Activated CD4-positive, alpha-beta T cell treated with anti-CD3 and anti-CD28 coated beads, Interleukin-2, Interleukin-6, amounts not matched to agents 100 ng/mL and 50 ng/mL, durations not matched to agents 16 hours and 8 hours (primary cell): ENCODE data around the gene VCX2.
"Not testable (repeated sequence)": the region's sequence is repeated elsewhere in the genome, so short reads cannot be mapped to it uniquely, and the experiment has no call there.

ENCODE experiments used
- DNase-seq: peaks from one replicate; pipeline ENCODE4 v3.0.0-alpha.2; 2020

The VCX2 gene

DNA sequence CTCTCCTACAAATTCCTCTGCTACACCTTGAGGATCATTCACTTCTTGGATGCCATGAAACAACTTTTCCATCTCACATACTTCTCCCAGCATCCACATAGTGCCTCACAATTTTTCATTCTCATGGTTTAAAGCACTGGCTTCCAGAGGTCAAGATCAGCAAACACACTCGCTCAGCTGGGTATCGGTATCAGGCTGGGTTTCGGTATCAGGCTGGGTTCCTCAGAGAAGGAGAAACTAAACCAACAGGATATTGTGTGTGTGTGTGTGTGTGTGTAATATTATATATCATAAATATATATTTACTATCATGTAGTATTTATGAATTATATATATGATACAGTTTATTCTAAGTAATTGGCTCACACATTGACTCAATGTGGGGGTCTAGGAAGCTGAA, at the start of gene VCX2:
TSS of gene VCX2 (minus strand) at position 99 of the 400 bp plus-strand sequence. CDS start 624 bp downstream, outside the sequence.
- DNase-seq, result not testable (repeated sequence)

DNA sequence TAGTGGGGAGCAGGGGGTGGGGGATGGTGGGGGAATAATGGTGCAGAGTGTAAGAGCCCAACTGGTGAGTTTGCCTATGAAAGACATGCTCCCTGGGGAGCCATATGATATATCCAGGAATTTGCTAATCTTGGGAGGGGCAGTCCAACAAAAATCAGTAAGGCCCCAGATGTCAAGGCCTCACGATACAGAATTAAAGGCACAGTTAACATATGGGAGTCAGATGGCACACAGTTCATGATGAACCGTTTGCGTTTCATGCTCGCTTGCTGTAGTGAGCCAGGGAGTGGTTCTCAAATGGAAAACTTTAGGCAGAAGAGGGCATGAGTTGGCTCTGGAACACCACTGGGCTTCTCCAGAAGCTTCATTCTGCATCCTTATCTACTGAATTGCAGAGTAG, 33.9 kb upstream of the VCX2 start:
- no peak for DNase-seq

DNA sequence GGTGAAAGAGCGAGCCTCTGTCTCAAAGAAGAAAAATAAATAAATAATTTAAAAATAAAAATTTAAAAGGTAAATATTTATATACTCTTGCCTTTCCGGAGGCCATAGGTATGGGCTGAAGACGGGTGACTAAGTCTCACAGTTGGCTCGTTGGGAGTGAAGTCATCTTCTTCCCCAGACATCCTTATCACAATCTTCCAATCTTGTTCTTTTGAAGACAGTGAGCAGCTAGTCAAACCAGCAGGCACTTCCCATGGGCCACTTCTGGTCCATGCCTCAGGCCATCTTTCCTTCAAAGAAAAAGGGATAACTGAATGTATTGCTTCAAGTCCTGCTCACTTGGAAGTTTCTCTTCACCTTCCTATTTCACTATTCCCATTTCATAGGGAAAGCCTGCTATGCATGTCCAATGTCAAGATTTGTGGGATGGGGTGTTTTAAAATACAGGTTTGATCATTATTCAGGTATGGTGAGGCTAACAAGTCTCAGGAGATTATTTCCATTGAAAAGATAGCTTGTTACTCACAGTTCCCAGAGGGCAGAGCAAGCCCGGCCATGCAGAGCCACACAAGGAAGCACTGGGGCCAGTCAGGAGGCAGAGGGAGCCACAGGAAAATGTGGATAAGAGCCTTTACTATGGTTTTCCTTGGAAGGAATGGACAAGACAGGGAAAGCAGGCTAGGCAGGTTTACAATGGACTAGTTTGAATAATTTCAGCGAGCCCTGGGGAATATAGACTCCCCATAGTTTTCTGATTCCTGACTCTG, 33.3 kb upstream of the VCX2 start:
- DNase-seq, result no peak

DNA sequence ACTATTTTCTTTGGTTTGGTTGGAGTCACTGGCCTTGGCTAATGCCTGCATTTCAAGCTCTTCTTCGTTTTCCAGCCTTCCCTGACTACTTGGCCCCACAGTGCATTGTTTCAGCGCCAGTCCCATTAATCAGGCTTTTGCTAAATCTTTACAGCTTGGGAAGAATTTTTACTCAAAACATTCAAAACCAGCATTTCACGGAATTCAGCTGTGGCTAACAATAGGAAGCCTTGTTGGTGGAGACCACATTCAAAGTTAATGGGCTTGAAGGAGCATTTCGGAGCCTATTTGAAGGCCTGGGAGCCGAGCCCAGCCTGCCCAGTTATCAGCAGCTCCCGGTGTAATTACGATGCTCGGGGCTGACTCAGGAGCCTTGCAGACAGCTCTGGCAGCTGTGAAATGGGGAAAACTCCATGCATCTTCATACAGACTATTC, 30.8 kb upstream of the VCX2 start:
- DNase-seq, result no peak

DNA sequence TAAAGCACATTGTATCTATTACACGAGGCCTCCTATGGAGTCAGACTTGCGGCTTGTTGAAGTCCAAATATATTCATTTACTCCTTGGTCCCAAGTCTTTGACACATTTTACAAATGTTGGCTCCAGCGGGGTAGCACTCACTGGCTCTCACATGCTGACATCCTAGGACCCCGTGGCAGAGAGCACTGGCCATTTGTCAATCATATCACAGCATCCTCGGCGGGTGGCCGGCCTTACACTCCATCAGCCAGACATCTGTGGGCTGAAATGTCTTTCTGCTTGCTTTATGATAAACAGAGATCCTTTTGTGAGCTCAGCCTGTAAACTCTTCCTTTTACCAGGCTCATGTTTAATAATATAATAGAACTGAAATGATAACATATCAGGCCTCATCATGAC, 25.7 kb upstream of the VCX2 start:
- no peak for DNase-seq

DNA sequence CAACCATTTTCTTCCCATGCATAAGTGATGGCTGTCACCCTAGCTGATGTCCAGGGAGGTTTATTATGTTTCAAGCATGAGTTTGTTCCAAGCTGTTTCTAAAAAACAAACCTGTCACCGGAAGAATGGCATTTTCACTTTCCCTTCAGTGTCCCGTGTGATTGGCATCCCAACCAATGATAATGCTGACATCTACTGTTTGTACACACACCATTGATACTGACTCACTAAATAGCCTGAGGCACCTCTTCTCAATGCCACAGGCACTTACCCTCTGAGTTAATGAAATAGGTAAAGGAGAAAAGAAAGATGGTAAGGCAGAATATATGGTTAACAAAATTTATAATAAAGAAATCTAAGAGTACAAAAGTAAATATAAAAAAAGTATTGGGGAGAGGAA, 23.1 kb upstream of the VCX2 start:
- no peak for DNase-seq

DNA sequence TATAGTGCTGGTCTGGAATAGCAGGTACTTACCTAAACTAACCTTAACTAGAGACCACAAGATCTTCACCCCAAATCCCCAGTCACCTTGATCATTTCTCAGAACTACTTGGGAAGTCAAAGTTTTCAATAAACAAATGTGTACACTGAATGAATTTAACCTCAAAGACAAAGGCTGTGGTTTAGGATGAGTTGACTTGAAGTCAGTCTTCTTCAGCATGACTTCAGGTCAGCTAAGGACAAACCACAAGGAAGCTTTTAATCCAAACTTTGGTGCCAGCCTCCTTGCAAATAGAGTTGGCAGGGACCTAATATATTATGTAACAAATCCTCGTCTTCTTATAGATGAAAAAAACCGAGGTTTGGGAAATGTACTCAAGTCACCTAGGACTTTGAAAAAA, 21.2 kb upstream of the VCX2 start:
- DNase-seq, result no peak

DNA sequence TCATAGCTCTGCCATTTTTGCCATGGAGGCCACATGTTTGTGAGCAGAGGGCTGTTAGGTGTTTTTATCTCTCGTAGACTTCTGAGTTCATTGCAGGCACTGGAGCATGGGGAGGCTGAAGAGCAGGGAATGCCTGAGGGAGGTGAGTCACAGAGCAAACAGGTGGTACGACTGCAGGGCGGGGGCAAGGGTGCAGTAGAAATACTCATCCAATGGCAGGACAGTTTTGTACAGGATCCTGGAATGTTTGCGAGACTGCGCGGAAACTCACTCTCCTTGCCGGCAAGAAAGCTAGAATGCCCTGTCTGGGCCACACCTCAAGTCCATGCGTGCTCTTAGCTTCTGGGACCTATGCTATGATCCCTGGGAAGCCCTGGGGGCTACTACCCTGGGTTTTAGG, 20.0 kb upstream of the VCX2 start:
- DNase-seq, result no peak

DNA sequence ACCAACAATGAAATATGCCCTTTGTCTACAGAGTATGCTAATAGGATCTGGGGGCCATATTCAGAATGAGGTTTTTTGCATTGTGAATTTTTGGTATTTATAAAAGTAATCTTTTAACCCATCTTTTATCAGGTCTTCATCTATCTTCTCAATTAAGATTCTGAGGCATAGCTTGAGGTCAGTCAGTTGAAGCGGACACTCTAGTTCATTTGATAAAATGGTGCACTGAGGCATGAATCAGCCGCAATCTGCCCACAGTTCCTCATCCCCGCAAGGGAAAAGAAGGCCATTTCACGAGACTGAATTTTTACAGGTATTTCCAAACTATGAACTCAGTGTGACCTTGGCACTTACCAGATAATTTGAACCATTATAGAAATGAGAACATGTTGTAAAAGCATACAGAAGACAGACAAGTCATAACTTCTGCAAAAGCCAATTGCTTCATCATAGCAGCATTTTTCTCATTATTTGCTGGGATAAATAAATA, 19.3 kb upstream of the VCX2 start:
- no peak for DNase-seq

DNA sequence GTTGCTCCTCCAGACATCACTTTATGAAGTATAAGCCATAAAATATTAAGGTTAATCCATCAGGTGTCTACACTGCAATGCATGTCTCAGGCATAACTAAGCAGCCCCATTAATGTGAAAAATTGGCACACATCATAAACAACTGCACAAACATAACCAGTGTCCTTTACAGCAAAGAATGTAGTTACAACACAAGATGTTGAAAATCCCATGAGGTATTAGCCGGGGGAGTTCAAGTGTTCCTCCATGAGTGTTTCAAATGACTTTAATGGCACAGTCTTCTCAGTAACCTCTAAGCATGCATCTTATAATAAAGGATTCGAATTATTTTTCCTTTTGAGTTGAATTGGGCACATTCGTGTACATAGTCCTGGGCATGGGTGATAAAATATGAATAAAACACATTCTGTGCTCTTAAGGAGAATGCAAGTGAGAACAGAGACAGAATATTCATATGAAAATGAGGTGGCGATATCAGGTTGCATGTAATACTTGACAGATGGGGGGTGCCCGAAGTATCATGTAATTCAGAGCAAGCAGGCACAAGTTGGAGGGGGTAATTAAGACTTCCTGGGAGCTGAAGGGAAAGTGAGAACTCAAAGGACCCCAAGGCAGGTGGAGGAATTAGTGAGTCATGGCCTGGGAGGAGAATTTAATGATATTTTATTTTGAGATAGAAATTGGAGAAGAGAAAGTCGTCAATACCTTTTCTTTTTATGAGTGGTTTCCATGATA, 18.2 kb upstream of the VCX2 start:
- no peak for DNase-seq

DNA sequence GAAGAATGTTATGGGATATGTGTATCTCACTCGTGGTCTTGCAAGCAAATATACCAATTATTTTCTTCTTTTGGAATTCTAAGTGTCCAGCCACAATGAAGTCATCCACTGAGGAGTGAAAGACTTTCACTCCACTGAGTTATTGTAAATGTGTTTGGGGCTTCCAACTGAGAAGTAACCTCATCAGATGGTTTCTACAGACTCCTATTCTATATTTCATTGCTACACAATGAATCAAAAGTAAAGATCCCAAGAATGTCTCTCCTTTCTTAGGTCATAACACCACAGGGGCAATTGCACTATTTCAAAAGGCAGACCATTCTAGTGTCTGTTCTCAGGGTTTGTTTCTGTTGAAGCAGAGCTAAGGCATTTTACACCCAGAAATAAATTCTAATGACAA, 12.3 kb upstream of the VCX2 start:
- no peak for DNase-seq

DNA sequence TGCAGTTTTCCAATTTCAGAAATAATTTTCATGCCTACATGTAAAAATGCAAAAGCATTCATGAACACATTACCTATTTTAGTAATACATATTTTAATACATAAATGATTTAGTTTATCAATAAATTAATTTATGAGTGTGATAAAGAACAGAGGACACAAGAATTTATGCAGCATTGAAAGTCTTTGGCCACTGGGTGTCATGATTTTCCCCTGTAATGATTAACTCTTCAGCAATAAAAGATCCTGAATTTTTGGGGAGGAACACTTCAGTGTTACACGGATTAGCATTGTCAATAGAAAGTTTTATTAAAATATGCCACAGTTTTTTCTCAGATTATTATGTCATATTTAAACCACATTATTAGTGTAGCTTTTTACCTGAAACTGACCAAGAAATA, 8.6 kb upstream of the VCX2 start:
- DNase-seq, result no peak

DNA sequence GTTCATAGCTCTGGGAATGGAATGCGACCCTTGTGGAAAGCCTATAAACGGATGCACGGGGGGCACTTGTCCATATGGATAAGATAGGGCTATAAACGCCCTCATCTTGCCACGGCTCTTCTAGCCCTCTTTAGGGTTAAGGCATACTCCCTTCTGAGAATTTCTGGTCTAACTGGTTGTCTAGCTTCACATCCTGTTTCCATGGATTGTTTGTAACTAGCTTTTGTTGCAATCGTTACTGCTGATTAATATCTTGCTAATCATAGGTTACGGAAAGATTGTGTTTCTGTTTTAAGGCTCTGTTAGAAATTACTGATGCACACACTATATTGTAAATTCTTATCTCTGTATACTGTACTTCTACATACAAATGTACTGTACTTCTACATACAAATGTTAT, 17.1 kb downstream of the VCX2 start:
- DNase-seq, result not testable (repeated sequence)

DNA sequence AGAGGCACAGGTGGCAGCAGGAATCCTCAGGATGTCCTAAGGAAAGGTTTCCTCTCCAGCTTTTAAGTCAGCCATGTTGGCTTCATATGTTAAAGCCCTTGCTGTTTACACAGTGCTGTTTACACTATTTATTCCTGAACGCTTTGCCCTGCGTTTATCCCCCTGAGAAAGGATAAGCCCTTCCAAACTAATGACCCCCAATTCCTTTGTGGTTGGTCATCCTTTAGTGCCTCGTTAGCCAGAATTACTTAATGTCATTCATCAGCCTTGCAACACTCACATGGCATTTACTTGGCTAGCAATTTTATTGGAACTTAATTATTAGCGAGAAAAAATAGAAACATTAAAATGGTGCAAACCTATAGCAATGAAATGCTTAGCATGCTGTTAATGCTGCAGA, 23.8 kb downstream of the VCX2 start:
- DNase-seq, result no peak

DNA sequence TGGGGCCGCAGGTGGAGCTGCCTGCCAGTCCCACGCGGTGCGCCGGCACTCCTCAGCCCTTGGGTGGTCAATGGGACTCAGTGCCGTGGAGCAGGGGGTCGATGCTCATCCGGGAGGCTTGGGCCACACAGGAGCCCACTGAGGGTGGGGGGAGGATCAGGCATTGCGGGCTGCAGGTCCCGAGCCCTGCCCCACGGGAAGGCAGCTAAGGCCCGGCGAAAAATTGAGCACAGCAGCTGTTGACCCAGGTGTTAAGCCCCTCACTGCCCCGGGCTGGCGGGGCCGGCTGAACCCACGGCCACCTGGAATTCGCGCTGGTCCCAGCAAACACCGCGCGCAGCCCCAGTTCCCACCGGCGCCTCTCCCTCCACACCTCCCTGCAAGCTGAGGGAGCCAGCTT, 26.1 kb downstream of the VCX2 start:
- no peak for DNase-seq

DNA sequence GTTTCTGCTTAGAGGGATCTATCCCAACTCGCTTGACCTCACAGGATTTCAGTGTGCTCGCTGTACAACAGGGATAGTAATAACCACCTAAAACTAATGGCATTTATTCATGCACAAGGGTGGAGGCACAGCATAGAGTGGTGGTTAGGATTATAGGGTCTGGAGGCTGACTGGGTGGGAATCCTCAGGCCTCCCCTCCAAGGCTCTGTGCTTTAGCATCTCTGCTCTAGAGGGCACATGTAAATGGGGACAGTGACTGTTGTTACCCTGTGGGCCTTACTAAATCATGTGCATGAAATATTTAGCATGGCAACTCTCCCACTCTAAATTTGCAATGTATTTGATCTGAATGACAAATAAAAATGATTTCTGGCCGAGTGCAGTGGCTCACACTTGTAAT, 29.2 kb downstream of the VCX2 start:
- DNase-seq, result no peak

DNA sequence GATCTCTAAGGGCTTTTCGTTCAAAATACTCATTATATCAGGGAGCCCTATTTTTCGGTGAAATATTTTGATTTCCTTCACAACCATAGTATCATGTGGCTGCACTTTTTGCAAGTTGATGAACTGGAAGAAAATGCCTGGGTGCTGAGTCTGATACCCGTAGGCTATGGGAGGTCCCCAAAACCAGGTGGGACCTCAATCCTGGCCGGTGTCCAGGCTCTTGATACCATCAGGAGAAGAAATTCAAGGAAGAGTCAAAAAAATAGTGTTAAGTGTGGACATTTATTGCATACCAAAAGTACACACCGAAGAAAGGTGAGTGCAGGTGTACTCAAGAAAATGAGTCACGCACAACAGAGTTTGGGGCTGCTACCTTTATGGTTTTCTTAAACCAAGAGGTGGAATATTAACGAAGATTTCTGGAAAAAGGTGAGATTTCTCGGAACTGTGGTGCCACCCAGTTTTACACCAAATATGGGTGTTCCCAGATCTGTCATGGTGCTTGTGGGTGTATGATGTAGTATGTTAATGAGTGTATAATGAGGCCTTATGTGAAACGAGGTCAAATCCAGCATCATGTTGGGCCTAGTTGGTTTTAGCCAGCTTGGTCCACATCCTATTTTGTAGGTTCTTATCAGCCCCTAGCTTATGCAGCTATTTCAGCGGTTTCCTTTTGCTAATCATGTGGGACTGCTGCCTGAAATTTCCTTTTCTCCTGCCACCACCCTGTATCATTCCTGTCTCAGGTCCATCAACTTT, 29.9 kb downstream of the VCX2 start:
- DNase-seq, result no peak

DNA sequence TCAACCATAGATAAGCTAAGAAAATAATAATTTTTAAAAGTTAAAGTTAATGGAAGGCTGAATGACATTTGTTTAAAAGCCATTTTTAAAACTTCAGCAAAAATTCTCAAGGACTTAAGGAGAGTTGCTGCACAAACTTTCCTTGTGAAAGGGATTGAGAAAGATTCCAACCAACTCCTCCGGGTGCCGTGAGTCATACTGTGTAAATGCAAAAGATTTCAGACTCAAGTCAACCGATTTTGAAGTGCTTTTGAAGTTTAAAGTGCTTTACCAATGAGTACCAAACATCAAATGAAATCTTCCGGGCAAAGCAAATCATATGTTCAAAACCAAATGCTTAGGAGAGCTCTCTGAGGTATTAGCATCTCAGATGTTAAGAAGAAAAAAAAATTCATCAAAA, 31.4 kb downstream of the VCX2 start:
- no peak for DNase-seq

DNA sequence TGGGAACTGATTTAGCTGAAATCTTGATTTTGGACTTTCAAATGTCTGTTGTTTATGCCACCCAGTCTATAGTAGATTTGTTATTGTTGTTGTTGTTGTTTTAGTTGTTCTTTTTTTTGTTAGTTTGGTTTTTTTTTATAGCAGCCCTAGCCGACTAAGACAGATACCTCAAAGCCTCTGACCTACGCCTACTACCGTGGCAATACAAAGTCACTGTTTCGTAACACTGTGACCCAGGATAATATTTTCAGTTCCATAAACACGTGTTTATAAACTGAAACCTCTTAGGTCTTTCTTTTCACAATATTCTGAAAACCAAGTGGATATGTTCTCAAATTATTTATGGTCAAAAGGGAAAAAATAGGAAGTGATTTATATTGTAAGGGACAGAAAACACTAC, 32.8 kb downstream of the VCX2 start:
- DNase-seq, result no peak

DNA sequence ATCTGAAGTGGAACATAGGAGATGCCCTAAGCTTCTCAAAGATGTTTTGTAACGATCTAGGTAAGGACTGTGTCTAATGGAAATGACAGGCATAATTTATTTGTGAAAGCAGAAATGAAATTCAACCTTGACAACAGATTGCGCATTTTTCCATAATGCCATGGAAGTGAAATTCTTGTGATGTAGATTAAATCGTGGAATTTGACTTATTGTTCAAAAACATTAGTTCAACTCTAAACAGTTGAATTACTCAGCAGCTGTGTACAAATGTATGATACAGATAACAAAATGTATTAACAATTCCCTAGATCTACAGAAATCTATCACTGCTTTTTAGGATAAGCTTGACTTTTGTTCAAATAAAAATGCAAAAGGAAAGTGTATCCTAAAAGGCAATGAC, 44.4 kb downstream of the VCX2 start:
- DNase-seq, result no peak

DNA sequence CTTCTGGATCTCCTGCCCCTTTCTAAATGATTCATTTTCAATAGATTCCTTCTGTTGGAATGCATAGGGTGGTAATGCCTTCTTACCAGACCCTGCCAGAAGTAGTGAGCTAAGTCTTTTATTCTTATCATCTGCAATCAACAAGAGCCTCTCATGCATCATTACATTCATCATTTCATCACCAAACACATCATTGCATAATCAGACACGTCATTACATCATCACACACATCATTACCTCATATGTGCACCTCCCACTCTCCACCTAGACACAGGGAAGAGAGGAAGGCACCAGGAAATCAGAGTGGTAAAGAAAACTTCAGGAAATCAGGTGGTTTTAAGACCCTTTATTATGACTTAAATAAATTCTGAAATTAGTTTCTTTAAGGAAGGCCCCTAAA, 45.0 kb downstream of the VCX2 start:
- no peak for DNase-seq

DNA sequence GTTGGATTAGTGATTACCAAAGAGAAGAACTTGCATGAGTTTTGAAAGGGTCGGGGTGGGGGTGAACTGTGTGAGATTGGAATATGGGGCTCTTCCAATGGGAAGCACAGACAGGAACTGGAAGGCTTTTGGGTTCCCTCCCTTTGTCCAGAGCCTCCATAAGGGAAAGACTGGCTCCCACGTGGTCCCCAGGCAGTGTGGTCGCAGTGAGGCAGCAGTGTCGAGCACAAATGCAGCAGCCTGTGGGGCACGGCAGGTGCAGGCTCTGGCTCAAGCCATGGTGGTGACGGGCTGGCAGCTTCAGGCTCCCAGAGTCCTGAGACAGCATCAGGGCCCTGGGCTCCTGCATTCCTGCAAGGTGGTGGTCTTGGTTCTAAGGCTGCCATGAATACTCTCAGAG, 45.5 kb downstream of the VCX2 start:
- no peak for DNase-seq

DNA sequence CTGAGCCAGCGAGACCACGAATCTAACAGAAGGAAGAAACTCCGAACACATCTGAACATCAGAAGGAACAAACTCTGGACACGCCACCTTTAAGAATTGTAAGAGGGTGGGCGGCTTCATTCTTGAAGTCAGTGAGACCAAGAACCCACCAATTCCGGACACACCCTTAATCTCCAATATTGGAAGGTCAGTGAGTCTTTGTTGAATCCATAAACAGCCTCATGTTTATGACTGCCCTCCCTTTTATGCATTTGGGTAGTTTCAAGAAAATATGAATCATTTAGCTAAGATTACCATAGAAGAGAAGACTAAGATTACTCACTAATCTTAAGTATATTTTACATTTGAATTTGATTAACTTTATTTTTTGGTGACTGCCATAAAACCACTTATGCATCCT, 48.5 kb downstream of the VCX2 start:
- DNase-seq, result no peak

DNA sequence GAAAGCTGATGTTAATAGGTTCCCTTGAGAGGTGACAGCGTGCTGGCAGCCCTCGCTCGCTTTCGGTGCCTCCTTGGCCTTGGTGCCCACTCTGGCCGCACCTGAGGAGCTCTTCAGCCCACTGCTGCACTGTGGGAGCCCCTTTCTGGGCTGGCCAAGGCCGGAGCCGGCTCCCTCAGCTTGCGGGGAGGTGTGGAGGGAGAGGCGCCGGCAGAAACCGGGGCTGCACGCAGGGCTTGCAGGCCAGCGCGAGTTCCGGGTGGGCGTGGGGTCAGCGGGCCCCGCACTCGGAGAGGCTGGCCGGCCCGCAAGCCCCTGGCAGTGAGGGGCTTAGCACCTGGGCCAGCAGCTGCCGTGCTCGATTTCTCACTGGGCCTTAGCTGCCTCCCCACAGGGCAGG, 49.7 kb downstream of the VCX2 start:
- DNase-seq, result not testable (repeated sequence)
